HepG2 (cell line): ENCODE measurements around the gene MAT2A. TPM values are rescaled to one million over a fixed set of nuclear protein-coding genes. Genes with fewer than 3 reads are reported as not detected.

Source experiments
- ARNT2 ChIP-seq: sonication (generic); formaldehyde crosslinking; IDR thresholded peaks from 2 replicates; pipeline ENCODE4 v1.8.0; 2022; ENCODE audit warnings: mild to moderate bottlenecking, low read depth, missing genetic modification reagents, moderate library complexity
- BCLAF1 ChIP-seq: fragments of 450-650 bp; IDR thresholded peaks from 2 replicates; pipeline ENCODE4 v1.6.1; 2017; ENCODE audit warnings: mild to moderate bottlenecking
- GABPB1 ChIP-seq: IDR thresholded peaks from 2 replicates; pipeline ENCODE4 v1.6.1; 2016; ENCODE audit warnings: mild to moderate bottlenecking, missing genetic modification reagents, moderate library complexity, missing compliant biosample characterization
- HDAC1 ChIP-seq: sonication (generic); formaldehyde crosslinking; IDR thresholded peaks from 2 replicates; pipeline ENCODE4 v1.5.1; 2020; ENCODE audit warnings: mild to moderate bottlenecking, missing genetic modification reagents
- HNRNPH1 ChIP-seq: fragments of 200-400 bp; formaldehyde crosslinking; optimal IDR thresholded peaks from 2 replicates; pipeline ENCODE3; 2017; ENCODE audit warnings: mild to moderate bottlenecking, low read depth, low read length
- HOXA5 ChIP-seq: sonication (generic); formaldehyde crosslinking; IDR thresholded peaks from 2 replicates; pipeline ENCODE4 v1.4.0; 2020; ENCODE audit warnings: missing genetic modification reagents
- JUND ChIP-seq: sonication (generic); formaldehyde crosslinking; IDR thresholded peaks from 2 replicates; pipeline ENCODE4 v1.8.0; 2022; ENCODE audit warnings: mild to moderate bottlenecking, missing genetic modification reagents
- MAF1 ChIP-seq: sonication (generic); formaldehyde crosslinking; IDR thresholded peaks from 2 replicates; pipeline ENCODE4 v1.5.0; 2020; ENCODE audit warnings: missing genetic modification reagents, borderline replicate concordance
- MED13 ChIP-seq: sonication (generic); formaldehyde crosslinking; IDR thresholded peaks from 2 replicates; pipeline ENCODE4 v1.5.0; 2020; ENCODE audit warnings: missing genetic modification reagents
- MLXIP ChIP-seq: sonication (generic); formaldehyde crosslinking; IDR thresholded peaks from 2 replicates; pipeline ENCODE4 v1.9.0; 2021; ENCODE audit warnings: missing genetic modification reagents, borderline replicate concordance
- PHF21A ChIP-seq: sonication (generic); formaldehyde crosslinking; IDR thresholded peaks from 2 replicates; pipeline ENCODE4 v1.5.0; 2020; ENCODE audit warnings: mild to moderate bottlenecking, missing genetic modification reagents
- SP4 ChIP-seq: sonication (generic); formaldehyde crosslinking; IDR thresholded peaks from 2 replicates; pipeline ENCODE4 v1.8.1; 2023; ENCODE audit warnings: mild to moderate bottlenecking, missing genetic modification reagents
- SRSF1 ChIP-seq: fragments of 200-400 bp; formaldehyde crosslinking; optimal IDR thresholded peaks from 2 replicates; pipeline ENCODE3; 2017; ENCODE audit warnings: mild to moderate bottlenecking, low read depth, low read length, moderate library complexity
- THRA ChIP-seq: sonication (generic); formaldehyde crosslinking; IDR thresholded peaks from 2 replicates; pipeline ENCODE4 v1.4.0; 2020; ENCODE audit warnings: missing genetic modification reagents, borderline replicate concordance
- ZNF180 ChIP-seq: sonication (generic); formaldehyde crosslinking; IDR thresholded peaks from 2 replicates; pipeline ENCODE4 v1.4.0; 2020; ENCODE audit warnings: low read depth, missing genetic modification reagents, borderline replicate concordance
- ZNF234 ChIP-seq: sonication (generic); formaldehyde crosslinking; conservative IDR thresholded peaks from 2 replicates; pipeline ENCODE4 v1.5.1; 2020; ENCODE audit warnings: mild to moderate bottlenecking, missing genetic modification reagents
- polyA plus RNA-seq, 8 experiments: library from polyadenylated mRNA; depleted of rRNA in 3 of 8; stranded (reverse) in 7 of 8; unstranded in 1 of 8; fragments of >200 nt; fragmentation: Illumina TruSeq in 4 of 8; extraction: Trizol in 4 of 8; gene quantifications; 2 replicates each; pipeline versions ENCODE4 v1.2.1 to v1.2.3, GENCODE V29; 2011 to 2016; ENCODE audit warnings: low read depth in 4 of 8, missing spikeins in 1 of 8, mixed read lengths in 1 of 8; ENCODE audit not compliant: insufficient read depth in 1 of 8
- total RNA-seq, 5 experiments: library from RNA; depleted of rRNA; stranded (reverse); fragments of >200 nt; fragmentation: Illumina TruSeq; extraction: Trizol; gene quantifications; 2 replicates each; pipeline ENCODE4 v1.2.3, GENCODE V29; 2016; ENCODE audit warnings: low read depth in 1 of 5

MAT2A gene
- total and polyA plus RNA-seq, 2 of the 13 experiments (the other 11 are each of a cell fraction or from before 2014, with no cell fraction given): 155 to 331 TPM

- TF ChIP-seq BCLAF1: no peak
- 0 out of 2 replicates have a peak, but pooled peaks have one; percentile 38 for TF ChIP-seq MED13 (CRISPR knock-in tag)
- peak; percentile 65 for TF ChIP-seq HDAC1
- peak; percentile 84 for TF ChIP-seq ARNT2 (CRISPR knock-in tag)
- TF ChIP-seq PHF21A: no peak; the same call in 1 of the 2 replicates
- peak; percentile 75 for TF ChIP-seq GABPB1 (CRISPR knock-in tag)
- no peak; the same call in 1 of the 2 replicates for TF ChIP-seq SP4
- TF ChIP-seq SRSF1: no peak
- TF ChIP-seq HOXA5 (CRISPR knock-in tag): peak; percentile 71; the same call in 1 of the 2 replicates
- no peak for TF ChIP-seq HNRNPH1
- TF ChIP-seq MLXIP (CRISPR knock-in tag): peak; percentile 64; the same call in 1 of the 2 replicates
- no peak for TF ChIP-seq ZNF234
- TF ChIP-seq ZNF180 (CRISPR knock-in tag): no peak
- TF ChIP-seq MAF1 (CRISPR knock-in tag): no peak
- TF ChIP-seq THRA (CRISPR knock-in tag): peak; percentile 38; the same call in 1 of the 2 replicates
- no peak for TF ChIP-seq JUND (CRISPR knock-in tag)
Observed at GRCh38 chr2:85539361-85540132, 579 bp downstream of the MAT2A start (continued).
